Adipose tissue (tissue), 3 donors: Measurements from ENCODE around the gene GPR27. TPM values are rescaled to one million over a fixed set of nuclear protein-coding genes. Genes with fewer than 3 reads are reported as not detected.

Experiments
- H3K27ac ChIP-seq: one replicate; pipeline ENCODE4 v1.5.1; 2013; ENCODE audit warnings: low read depth, low read length
- WGBS, 3 donors: extraction: QIAGEN DNeasy Blood & Tissue Kit; methylation state at CpG; one replicate each; pipeline ENCODE4 v1.1.7; 2013; 5-methylcytosine and 5-hydroxymethylcytosine counted together
- polyA plus RNA-seq, 3 donors: library from polyadenylated mRNA; stranded (reverse); fragments of 200-250 nt; gene quantifications; one replicate each; pipeline ENCODE4 v1.2.3, GENCODE V29; 2013
- donor health status: healthy with polysubstance abuse.
- donor health status: Bipolar disorder and iron deficiency.
- donor health status: healthy.

The GPR27 gene
- polyA plus RNA-seq, result 1 to 10 TPM in 2 of 3 donors, under 1 TPM in 1; 0.95 to 3.9 (median 3.5) TPM

DNA sequence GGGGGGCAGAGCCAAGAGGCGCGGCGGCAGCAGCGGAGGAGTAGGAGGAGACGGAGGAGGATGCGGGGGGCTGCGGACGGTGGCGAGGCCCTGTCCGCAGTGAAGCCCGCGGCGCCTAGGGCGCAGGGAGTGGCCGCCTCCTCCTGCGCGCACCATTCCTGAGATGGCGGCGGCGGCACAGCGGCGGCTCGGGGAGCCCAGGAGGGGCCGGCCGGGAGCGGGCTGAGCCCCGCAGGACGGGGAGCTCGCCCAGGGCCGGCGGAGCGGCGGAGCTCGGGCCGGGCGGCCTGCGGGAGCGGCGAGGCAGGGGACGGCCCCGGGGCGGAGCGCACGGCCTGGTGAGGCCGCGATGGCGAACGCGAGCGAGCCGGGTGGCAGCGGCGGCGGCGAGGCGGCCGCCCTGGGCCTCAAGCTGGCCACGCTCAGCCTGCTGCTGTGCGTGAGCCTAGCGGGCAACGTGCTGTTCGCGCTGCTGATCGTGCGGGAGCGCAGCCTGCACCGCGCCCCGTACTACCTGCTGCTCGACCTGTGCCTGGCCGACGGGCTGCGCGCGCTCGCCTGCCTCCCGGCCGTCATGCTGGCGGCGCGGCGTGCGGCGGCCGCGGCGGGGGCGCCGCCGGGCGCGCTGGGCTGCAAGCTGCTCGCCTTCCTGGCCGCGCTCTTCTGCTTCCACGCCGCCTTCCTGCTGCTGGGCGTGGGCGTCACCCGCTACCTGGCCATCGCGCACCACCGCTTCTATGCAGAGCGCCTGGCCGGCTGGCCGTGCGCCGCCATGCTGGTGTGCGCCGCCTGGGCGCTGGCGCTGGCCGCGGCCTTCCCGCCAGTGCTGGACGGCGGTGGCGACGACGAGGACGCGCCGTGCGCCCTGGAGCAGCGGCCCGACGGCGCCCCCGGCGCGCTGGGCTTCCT is at the start of gene GPR27:
Gene GPR27, plus strand, starts transcription at position 155 of the 909 bp plus-strand sequence. Its CDS starts 195 bp downstream, at position 350.
- WGBS, 3 donors, result 0 to 2% (median 1%) methylated on average over 68 to 131 of the region's 131 CpGs
- H3K27ac ChIP-seq, result no peak within 1 kb of the TSS

DNA sequence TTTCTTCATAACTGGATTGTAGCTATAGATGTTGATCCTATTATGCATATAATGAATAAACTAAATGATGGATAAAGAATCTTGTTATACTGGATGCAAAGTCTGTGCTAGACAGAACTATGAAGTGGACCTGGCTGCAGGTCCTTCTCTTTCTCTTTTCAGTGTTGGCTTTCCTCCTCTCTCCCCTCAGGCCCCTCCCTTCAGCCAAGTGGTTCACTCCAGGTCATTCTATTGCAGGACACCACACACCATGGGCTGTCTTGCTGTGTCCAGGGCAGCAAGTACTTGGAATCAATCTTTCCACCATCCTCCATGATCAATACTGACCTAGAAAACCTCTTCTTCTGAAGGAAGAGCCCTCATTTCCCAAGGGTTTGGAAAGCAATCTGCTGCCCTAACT is 48.7 kb upstream of the GPR27 start:
- no peak overlapping the region for H3K27ac ChIP-seq

- 70 to 93% (median 75%) methylated on average over 5 of the region's 5 CpGs for WGBS, 3 donors
- H3K27ac ChIP-seq, result no peak overlapping the region
Measured at GRCh38 chr3:71705681-71706080, 48.0 kb upstream of the GPR27 start.

DNA sequence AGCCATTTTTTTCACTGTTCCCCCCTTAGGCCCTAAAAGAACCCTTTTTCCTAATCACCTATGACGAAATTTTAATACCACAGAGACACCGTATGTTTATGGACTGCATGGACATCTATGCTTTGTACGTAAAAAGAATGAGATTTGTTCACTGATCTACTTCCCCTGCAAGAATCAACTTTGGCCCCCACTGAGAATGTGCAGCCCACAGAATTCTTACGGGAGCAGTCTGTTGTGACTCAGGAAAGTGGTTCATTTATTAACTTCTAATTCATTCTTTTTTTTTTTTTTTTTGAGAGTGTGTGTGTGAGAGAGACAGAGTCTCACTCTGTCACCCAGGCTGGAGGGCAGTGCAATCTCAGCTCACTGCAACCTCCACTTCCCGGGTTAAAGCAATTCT is 46.1 kb upstream of the GPR27 start:
- H3K27ac ChIP-seq, result no peak overlapping the region
- WGBS, 3 donors, result 63 to 84% (median 67%) methylated on average over 5 of the region's 5 CpGs

GRCh38 chr3:71708476-71709105 is 45.1 kb upstream of the GPR27 start:
- 31 to 49% (median 48%) methylated on average over 7 of the region's 7 CpGs for WGBS, 3 donors

DNA sequence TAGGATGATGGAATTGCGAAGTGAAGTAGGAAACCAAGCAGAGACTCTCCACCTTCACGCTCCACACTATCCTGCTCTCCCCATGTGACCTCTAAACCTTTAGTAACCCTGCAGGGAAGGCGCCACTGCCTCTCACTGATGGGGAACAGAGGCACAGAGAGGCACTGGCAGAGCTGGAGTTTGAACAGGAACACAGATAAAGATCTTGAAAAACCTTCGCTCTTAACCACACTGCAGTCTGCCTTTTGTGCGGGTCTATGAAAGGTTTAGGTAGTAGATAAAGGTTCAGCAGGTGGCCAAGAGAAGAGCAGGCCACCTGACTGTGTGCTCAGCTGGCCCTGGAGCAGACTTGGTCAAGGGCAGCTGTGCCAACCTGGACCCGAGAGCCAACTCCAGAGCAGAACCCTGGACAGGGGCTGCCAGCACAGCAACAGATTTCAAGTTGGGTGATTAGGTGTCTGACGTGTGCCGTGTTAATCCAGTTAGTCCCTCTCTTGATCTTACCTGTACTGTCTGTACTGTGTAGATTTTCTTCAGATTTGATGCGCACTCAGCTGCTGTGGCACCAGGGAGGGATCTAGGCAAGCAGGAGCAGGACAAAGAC is 43.6 kb upstream of the GPR27 start:
- no peak overlapping the region for H3K27ac ChIP-seq
- 75 to 93% (median 93%) methylated on average over 9 of the region's 9 CpGs for WGBS, 3 donors

More at GRCh38 chr3:71708476-71709105, 45.1 kb upstream of the GPR27 start:
- H3K27ac ChIP-seq, result no peak overlapping the region

GRCh38 chr3:71710906-71711494 is 42.7 kb upstream of the GPR27 start:
- whole genome bisulfite sequencing, 3 donors, result 13 to 24% (median 17%) methylated on average over 1 of the region's 1 CpG
- no peak overlapping the region for H3K27ac ChIP-seq

- 58 to 94% (median 82%) methylated on average over 2 of the region's 2 CpGs for WGBS, 3 donors
- no peak overlapping the region for H3K27ac ChIP-seq
Measured at GRCh38 chr3:71713041-71713440, 40.6 kb upstream of the GPR27 start.

- H3K27ac ChIP-seq, result no peak overlapping the region
- WGBS, 3 donors, result 67 to 96% (median 87%) methylated on average over 4 of the region's 4 CpGs
Measured at GRCh38 chr3:71714595-71714994, 39.1 kb upstream of the GPR27 start.

GRCh38 chr3:71718072-71718471 is 35.6 kb upstream of the GPR27 start:
- WGBS, 3 donors, result 57 to 79% (median 74%) methylated on average over 4 of the region's 4 CpGs
- no peak overlapping the region for H3K27ac ChIP-seq

DNA sequence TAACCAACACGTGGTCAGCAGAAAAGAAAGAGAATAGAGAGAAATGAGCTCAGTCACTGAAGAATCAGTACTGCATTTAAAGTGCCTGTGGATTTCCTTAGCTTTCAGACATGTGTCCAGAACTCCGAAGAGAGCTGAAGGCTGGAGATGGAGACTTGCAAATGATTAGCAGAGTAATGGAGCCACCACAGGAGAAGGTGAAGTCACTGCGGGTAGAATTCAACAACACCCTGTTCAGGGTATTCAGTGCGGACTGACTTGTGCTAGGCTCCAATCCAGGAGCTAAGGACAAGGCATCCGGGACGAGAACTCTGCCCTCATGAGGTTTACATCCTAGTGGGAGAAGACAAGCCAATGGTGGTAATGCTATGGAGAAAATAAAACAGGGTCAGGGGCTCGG is 32.7 kb upstream of the GPR27 start:
- 89 to 93% (median 89%) methylated on average over 7 of the region's 7 CpGs for WGBS, 3 donors
- H3K27ac ChIP-seq, result no peak overlapping the region

DNA sequence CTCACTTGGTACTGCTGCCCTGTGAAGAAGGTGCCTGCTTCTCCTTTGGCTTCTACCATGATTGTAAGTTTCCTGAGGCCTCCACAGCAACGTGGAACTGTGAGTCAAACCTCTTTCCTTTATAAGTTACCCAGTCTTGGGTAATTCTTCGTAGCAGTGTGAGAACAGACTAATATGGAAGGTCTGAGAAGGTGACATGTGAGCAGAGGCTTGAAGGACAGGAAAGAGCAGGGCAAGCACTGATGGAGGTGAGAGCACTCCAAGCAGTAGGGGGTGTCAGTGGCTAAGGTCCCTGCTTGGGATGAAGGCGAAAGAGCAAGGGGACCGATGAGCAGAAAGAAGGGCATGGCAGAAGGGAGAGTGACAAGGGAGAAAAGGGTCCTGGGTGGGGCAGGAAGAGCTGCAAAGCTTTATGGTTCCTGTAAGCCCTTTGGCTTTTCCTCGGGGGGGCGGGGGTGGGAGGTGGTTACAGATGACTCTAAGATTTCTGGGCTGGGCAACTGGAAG is 32.0 kb upstream of the GPR27 start:
- no peak overlapping the region for H3K27ac ChIP-seq
- WGBS, 3 donors, result 53 to 80% (median 59%) methylated on average over 6 of the region's 6 CpGs

DNA sequence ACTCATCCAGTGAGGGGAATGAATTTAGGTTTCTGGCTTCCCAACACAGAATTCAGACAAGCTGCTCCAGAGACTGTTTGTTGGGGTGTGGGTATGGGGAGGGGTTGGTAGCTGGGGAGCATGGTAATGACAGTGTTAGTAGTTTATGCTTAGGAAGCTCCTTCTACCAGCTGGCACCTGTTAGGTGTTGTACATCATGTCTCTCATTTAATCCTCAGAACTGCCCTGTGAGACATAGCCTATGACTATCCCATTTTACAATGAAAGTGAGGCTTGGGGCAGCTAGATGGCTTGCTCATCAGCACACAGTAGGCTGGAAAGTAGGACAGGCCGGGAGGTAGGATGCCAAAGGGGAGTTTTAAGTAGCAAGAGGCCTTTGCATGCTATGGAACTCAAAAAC is 31.0 kb upstream of the GPR27 start:
- WGBS, 3 donors, result 91 to 100% (median 96%) methylated on average over 1 of the region's 1 CpG
- no peak overlapping the region for H3K27ac ChIP-seq

DNA sequence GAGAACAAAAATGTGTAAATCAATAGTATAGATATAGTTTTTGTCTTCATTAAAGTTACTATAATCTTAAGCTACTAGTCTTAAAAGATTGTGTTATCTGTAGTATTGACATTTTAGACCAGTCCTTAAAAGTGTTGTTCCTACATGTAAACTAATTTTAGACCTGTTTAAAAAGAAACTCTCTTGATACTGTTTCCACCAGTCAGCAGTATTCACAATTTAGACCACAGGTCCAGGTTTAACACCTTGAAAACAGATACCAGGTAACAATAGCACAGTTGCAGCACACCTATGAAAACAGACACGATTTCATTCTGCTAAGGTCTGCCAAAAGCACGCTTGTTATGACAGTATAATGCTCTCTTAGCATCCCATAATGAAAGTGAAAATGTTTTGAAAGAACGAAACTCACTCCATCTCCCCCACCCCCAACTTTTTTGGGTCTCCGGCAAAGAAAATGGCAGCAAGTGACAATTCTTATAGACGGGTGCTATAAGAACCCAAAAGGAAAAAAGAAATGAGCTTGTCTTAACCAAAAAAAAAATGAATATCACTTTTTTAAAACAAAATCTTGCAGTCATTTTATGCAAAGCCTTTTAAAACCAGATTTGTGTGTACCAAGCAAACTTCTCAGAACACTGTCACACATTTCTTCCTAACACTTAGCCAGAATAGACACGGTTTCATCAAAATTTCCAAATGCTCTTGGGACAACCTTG is 30.0 kb upstream of the GPR27 start:
- H3K27ac ChIP-seq, result no peak overlapping the region
- WGBS, 3 donors, result 29 to 72% (median 34%) methylated on average over 6 of the region's 6 CpGs

- no peak overlapping the region for H3K27ac ChIP-seq
Measured at GRCh38 chr3:71724171-71724453, 29.5 kb upstream of the GPR27 start.

GRCh38 chr3:71724584-71725270 is 28.9 kb upstream of the GPR27 start:
- WGBS, 3 donors, result 0 to 1% (median 1%) methylated on average over 47 to 73 of the region's 73 CpGs
- no peak overlapping the region for H3K27ac ChIP-seq

DNA sequence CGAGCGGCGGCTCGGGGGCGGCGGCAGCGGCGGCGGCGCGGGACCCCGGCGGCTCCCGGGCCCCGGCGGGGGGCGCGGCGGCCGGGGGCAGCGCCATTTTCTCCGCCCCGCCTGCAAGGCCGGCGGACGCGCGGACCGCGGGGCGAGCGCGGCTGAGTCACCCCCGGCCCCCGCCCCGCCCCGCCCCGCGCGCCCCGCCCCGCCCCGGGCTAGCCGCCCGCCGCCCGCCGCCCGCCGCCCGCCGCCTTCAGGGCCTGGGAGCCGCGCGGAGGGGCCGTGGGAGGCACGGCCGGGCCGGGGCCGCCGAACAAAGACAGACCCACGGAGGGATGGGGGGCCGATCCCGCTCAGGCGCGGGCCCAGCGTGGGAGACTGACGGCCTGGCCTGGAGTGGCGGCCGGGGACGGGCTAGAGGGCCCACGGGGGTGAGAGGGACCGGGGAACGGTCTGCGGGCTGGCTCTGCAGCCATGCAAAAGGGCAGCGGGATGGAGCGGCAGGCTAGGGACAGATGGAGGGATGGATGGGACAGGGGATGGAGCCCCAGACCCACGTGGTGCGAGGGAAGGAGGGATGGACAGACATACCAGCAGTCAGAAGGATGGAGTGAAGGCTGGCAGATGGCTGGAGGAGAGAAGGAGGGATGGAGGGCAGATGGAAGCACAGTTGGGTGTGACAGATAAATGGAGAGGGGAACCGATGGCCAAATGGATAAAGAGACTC is 28.2 kb upstream of the GPR27 start, which contains the start of gene EIF4E3:
Gene EIF4E3, minus strand, starts transcription at position 132 of the 721 bp plus-strand sequence. Its CDS starts 35 bp downstream, at position 97.
- WGBS, 3 donors, result 4 to 7% (median 4%) methylated on average over 29 to 78 of the region's 80 CpGs
- no peak within 1 kb of the TSS for H3K27ac ChIP-seq
